HepG2 (cell line): ENCODE results near the gene LRP1B. TPM values are rescaled to one million over a fixed set of nuclear protein-coding genes. Genes with fewer than 3 reads are reported as not detected.

Experiments
- ATAC-seq: fragments of 200-7000 bp; cut with Tn5 transposase; 3 replicates; pipeline ENCODE4 v1.9.1; 2020; ENCODE audit warnings: mild to moderate bottlenecking, moderate library complexity
- BruUV-seq: library from RNA; stranded (reverse); fragments of 400-500 nt; replicated peaks from 2 replicates; lab custom pipeline; 2021; lab: Mats Ljungman, UMichigan
- CTCF ChIA-PET: fragments of 300-600 bp; formaldehyde crosslinking; extraction: SDS; loops from one replicate; lab custom pipeline; 2021; ENCODE audit warnings: low total read pairs, inconsistent platforms, low intra/inter-chr PET ratio; lab: Yijun Ruan, JAX
- POLR2A ChIA-PET: fragments of 350-600 bp; sonication (Branson Sonifier 250); formaldehyde crosslinking; loops from one replicate; lab custom pipeline; 2020; ENCODE audit warnings: antibody characterized with exemption, inconsistent platforms; lab: Yijun Ruan, JAX
- DNase-seq: peaks from one replicate; pipeline ENCODE4 v3.0.0-alpha.2; 2015; ENCODE audit warnings: low spot score
- FAIRE-seq: peaks from 3 replicates; lab custom pipeline; 2011; peaks lifted over from hg19 to GRCh38; lab: Jason Lieb, UNC
- H2AFZ ChIP-seq: one replicate; pipeline ENCODE4 v1.6.1; 2011; ENCODE audit warnings: low read length, inconsistent platforms
- H3K27ac ChIP-seq: fragments of 300-600 bp; 3 replicates; pipeline ENCODE4 v1.8.0; 2011; ENCODE audit warnings: mixed run types, mild to moderate bottlenecking, mixed read lengths, low read length, inconsistent platforms; ENCODE audit not compliant: insufficient read depth; ENCODE audit errors: extremely low read length
- H3K27me3 ChIP-seq, 2 experiments: fragments of 200-600 bp in 1 of 2; 2 replicates in 1 of 2; 3 replicates in 1 of 2; pipeline versions ENCODE4 v1.6.0 to v1.8.0; 2011; ENCODE audit warnings: low read length in 2 of 2, mild to moderate bottlenecking in 2 of 2, moderate library complexity in 2 of 2, inconsistent platforms in 1 of 2; ENCODE audit not compliant: insufficient read depth in 2 of 2, control insufficient read depth in 1 of 2
- H3K36me3 ChIP-seq, 2 experiments: fragments of 200-600 bp in 1 of 2; replicated peaks in 1 of 2; 2 replicates in 1 of 2; 3 replicates in 1 of 2; pipeline versions ENCODE4 v1.5.1 to v1.8.0; 2011; ENCODE audit warnings: low read length in 2 of 2, inconsistent platforms in 1 of 2; ENCODE audit not compliant: insufficient read depth in 2 of 2, control insufficient read depth in 1 of 2
- H3K4me1 ChIP-seq: 2 replicates; pipeline ENCODE4 v1.5.1; 2012; ENCODE audit warnings: low read length, inconsistent platforms; ENCODE audit not compliant: insufficient read depth
- H3K4me2 ChIP-seq: 2 replicates; pipeline ENCODE4 v1.6.0; 2011; ENCODE audit warnings: low read depth, low read length, inconsistent platforms
- H3K4me3 ChIP-seq, 3 experiments: fragments of 200-600 bp in 1 of 3; sonication (generic), shearing (Covaris generic) in 1 of 3; replicated peaks in 1 of 3; 2 replicates each; pipeline ENCODE4 v1.5.1; 2011 to 2016; ENCODE audit warnings: low read length in 3 of 3, inconsistent platforms in 2 of 3, low read depth in 2 of 3, mild to moderate bottlenecking in 2 of 3, control low read depth in 1 of 3, mixed read lengths in 1 of 3; ENCODE audit not compliant: insufficient read depth in 1 of 3
- H3K79me2 ChIP-seq: one replicate; pipeline ENCODE4 v1.6.1; 2011; ENCODE audit warnings: low read length, inconsistent platforms; ENCODE audit not compliant: insufficient read depth
- H3K9ac ChIP-seq: 2 replicates; pipeline ENCODE4 v1.6.0; 2011; ENCODE audit warnings: mild to moderate bottlenecking, low read depth, low read length, inconsistent platforms; ENCODE audit not compliant: insufficient read depth
- H3K9me3 ChIP-seq: 2 replicates; pipeline ENCODE4 v1.5.1; 2012; ENCODE audit warnings: mild to moderate bottlenecking, low read length
- H4K20me1 ChIP-seq: 2 replicates; pipeline ENCODE4 v1.6.0; 2011; ENCODE audit warnings: inconsistent platforms, mild to moderate bottlenecking, low read length, moderate library complexity; ENCODE audit not compliant: insufficient read depth
- CCDC6 ChIP-seq: sonication (generic); formaldehyde crosslinking; IDR thresholded peaks from 2 replicates; pipeline ENCODE4 v1.8.1; 2022; ENCODE audit warnings: mild to moderate bottlenecking, missing genetic modification reagents, moderate library complexity
- ETV6 ChIP-seq: sonication (generic); formaldehyde crosslinking; conservative IDR thresholded peaks from 2 replicates; pipeline ENCODE4 v1.4.0; 2020; ENCODE audit warnings: missing genetic modification reagents
- FOXP4 ChIP-seq: sonication (generic); formaldehyde crosslinking; IDR thresholded peaks from 2 replicates; pipeline ENCODE4 v1.4.0; 2020; ENCODE audit warnings: missing genetic modification reagents
- IKZF4 ChIP-seq: sonication (generic); formaldehyde crosslinking; IDR thresholded peaks from 2 replicates; pipeline ENCODE4 v1.5.1; 2020; ENCODE audit warnings: borderline replicate concordance, mild to moderate bottlenecking, low read depth, missing genetic modification reagents; ENCODE audit errors: not compliant biosample characterization
- KMT2B ChIP-seq: IDR thresholded peaks from 2 replicates; pipeline ENCODE4 v1.6.1; 2016; ENCODE audit warnings: missing genetic modification reagents, missing compliant biosample characterization
- NRL ChIP-seq: sonication (generic); formaldehyde crosslinking; IDR thresholded peaks from 2 replicates; pipeline ENCODE4 v1.5.0; 2020; ENCODE audit warnings: missing genetic modification reagents, mild to moderate bottlenecking, moderate library complexity, borderline replicate concordance
- RNF2 ChIP-seq: fragments of 450-650 bp; conservative IDR thresholded peaks from 2 replicates; pipeline ENCODE4 v1.6.1; 2016; ENCODE audit warnings: low read depth
- SP2 ChIP-seq: sonication (generic); formaldehyde crosslinking; IDR thresholded peaks from 2 replicates; pipeline ENCODE4 v1.5.1; 2020; ENCODE audit warnings: mild to moderate bottlenecking, missing genetic modification reagents
- TEAD3 ChIP-seq: optimal IDR thresholded peaks from 2 replicates; pipeline ENCODE3; 2016; ENCODE audit warnings: borderline replicate concordance
- ZNF557 ChIP-seq: sonication (generic); formaldehyde crosslinking; IDR thresholded peaks from 2 replicates; pipeline ENCODE4 v1.4.0; 2020; ENCODE audit warnings: missing genetic modification reagents
- ZNF816 ChIP-seq: sonication (generic); formaldehyde crosslinking; IDR thresholded peaks from 2 replicates; pipeline ENCODE4 v1.8.0; 2022; ENCODE audit warnings: missing genetic modification reagents, mild to moderate bottlenecking, borderline replicate concordance
- ZUFSP ChIP-seq: sonication (generic); formaldehyde crosslinking; IDR thresholded peaks from 2 replicates; pipeline ENCODE4 v1.9.0; 2021; ENCODE audit warnings: missing genetic modification reagents, mild to moderate bottlenecking, borderline replicate concordance
- WGBS: methylation state at CpG from one replicate; pipeline ENCODE4 v1.1.6; 2017; ENCODE audit warnings: low lambda C conversion rate; 5-methylcytosine and 5-hydroxymethylcytosine counted together
- in situ Hi-C: cut with HindIII; loops from 2 replicates; pipeline ENCODE4 v1.10.0; 2017; ENCODE audit warnings: low pct_unique_long_range_greater_than_20kb; ENCODE audit not compliant: extremely low pct_ligation_motif_present
- intact Hi-C: fragments of 100-400 bp; cut with micrococcal nuclease; formaldehyde crosslinking; loops from one replicate; pipeline ENCODE4 v1.10.0; 2022; ENCODE audit not compliant: unreplicated experiment
- polyA plus RNA-seq, 8 experiments: library from polyadenylated mRNA; depleted of rRNA in 3 of 8; stranded (reverse) in 7 of 8; unstranded in 1 of 8; fragments of >200 nt; fragmentation: Illumina TruSeq in 4 of 8; extraction: Trizol in 4 of 8; gene quantifications; 2 replicates each; pipeline versions ENCODE4 v1.2.1 to v1.2.3, GENCODE V29; 2011 to 2016; ENCODE audit warnings: low read depth in 4 of 8, missing spikeins in 1 of 8, mixed read lengths in 1 of 8; ENCODE audit not compliant: insufficient read depth in 1 of 8
- total RNA-seq, 5 experiments: library from RNA; depleted of rRNA; stranded (reverse); fragments of >200 nt; fragmentation: Illumina TruSeq; extraction: Trizol; gene quantifications; 2 replicates each; pipeline ENCODE4 v1.2.3, GENCODE V29; 2016; ENCODE audit warnings: low read depth in 1 of 5

Gene LRP1B
- total and polyA plus RNA-seq, 2 of the 13 experiments (the other 11 are each of a cell fraction or from before 2014, with no cell fraction given) = 0.04 TPM; not detected in 1

GRCh38 chr2:140667203-140667602 is 1463.6 kb downstream of the LRP1B start (continued):
- TF ChIP-seq NRL (CRISPR knock-in tag) = no peak
- TF ChIP-seq IKZF4 = no peak
- no peak for TF ChIP-seq KMT2B
- TF ChIP-seq ZNF816 (CRISPR knock-in tag) = no peak
- TF ChIP-seq RNF2 = no peak
- no peak for TF ChIP-seq CCDC6 (CRISPR knock-in tag)
- no peak for TF ChIP-seq ZUFSP (CRISPR knock-in tag)
- no peak for TF ChIP-seq ETV6 (CRISPR knock-in tag)
- TF ChIP-seq FOXP4 (CRISPR knock-in tag) = no peak

- no peaks in the 10 kb centered on the region for H3K36me3 ChIP-seq
- POLR2A ChIA-PET = no interaction called here
- no peaks in the 10 kb centered on the region for H3K9me3 ChIP-seq
- intact Hi-C loops (no loop called here), in situ Hi-C loops (no loop called here)
- H3K27ac ChIP-seq = no peak overlapping the region
- WGBS = 0% methylated on average over 1 of the region's 1 CpG
- FAIRE-seq = no peak
- no peak overlapping the region for H3K4me3 ChIP-seq
- no TSS peak for BruUV-seq
- H2AFZ ChIP-seq = no peak overlapping the region
- no peak overlapping the region for H3K9ac ChIP-seq
- H3K27me3 ChIP-seq = no peaks in the 10 kb centered on the region
- no peak overlapping the region for H3K4me2 ChIP-seq
- H4K20me1 ChIP-seq = no peaks in the 10 kb centered on the region
- H3K4me1 ChIP-seq = no peaks in the 10 kb centered on the region
- H3K79me2 ChIP-seq = no peaks in the 10 kb centered on the region
- ATAC-seq = no peak
- CTCF ChIA-PET = no interaction called here
- TF ChIP-seq ZNF557 (CRISPR knock-in tag) (no peak), TEAD3 (CRISPR knock-in tag) (no peak), SP2 (CRISPR knock-in tag) (no peak)
- no peak for DNase-seq
Measured at GRCh38 chr2:140662504-140662903, 1468.3 kb downstream of the LRP1B start.
